Measurements from ENCODE around the gene GAB2. TPM values are rescaled to one million over a fixed set of nuclear protein-coding genes. Genes with fewer than 3 reads are reported as not detected.
"Not testable (repeated sequence)": the region's sequence is repeated elsewhere in the genome, so short reads cannot be mapped to it uniquely, and the experiment has no call there.

Gene GAB2
- total RNA-seq, 2 experiments from 2014 or later, result 15.9 to 16.6 TPM

DNA sequence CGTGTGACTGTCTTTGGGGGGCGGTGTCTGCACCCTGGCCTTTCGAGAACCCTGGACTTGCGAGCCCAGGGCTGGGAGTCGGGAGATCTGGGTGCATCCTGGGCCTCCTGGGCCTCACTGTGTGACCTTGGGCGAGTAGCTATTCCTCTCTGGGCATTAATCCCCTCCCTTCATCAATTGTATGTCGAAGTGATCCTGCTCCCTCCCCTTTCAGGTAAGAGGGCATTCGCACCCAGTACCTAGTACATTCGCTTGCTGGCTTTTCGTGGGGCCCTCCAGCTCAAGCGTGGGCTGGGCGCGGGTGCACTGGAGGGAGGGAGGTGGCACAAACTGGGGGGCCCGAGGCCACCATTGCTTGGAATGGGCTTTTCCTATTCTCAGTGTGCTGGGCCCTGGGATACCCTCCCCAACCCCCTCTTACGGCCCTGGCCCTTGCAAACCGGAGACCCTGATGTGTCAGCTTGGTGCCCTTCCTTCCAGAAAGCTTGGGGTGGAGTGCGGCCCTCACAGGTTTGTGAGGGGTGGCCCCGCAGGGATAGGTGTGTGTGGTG lies 228.4 kb downstream of the GAB2 start:
- Mint-ChIP-seq H3K9me3 (no peaks in the 10 kb centered on the region), H3K36me3 (ENCODE audit: low read depth) (peaks cover 20% of the 10 kb centered on the region), H3K27me3 (no peaks in the 10 kb centered on the region), H3K27ac (peak overlapping the region; percentile 89), H3K4me1 (peaks cover 63% of the 10 kb centered on the region), H3K4me3 (peak overlapping the region; percentile 90)
- no peak for DNase-seq
- CTCF ChIA-PET, result interaction anchor here (0.8 to 2.5 kb wide), 6 partner anchors 9 to 64 kb away, joined by 3 to 12 read pairs (median 4); no protein-coding TSS in a partner anchor
- POLR2A ChIA-PET, result interaction anchor here (0.7 kb wide), 1 partner anchor 48 kb away, joined by 3 read pairs; no protein-coding TSS in a partner anchor

DNA sequence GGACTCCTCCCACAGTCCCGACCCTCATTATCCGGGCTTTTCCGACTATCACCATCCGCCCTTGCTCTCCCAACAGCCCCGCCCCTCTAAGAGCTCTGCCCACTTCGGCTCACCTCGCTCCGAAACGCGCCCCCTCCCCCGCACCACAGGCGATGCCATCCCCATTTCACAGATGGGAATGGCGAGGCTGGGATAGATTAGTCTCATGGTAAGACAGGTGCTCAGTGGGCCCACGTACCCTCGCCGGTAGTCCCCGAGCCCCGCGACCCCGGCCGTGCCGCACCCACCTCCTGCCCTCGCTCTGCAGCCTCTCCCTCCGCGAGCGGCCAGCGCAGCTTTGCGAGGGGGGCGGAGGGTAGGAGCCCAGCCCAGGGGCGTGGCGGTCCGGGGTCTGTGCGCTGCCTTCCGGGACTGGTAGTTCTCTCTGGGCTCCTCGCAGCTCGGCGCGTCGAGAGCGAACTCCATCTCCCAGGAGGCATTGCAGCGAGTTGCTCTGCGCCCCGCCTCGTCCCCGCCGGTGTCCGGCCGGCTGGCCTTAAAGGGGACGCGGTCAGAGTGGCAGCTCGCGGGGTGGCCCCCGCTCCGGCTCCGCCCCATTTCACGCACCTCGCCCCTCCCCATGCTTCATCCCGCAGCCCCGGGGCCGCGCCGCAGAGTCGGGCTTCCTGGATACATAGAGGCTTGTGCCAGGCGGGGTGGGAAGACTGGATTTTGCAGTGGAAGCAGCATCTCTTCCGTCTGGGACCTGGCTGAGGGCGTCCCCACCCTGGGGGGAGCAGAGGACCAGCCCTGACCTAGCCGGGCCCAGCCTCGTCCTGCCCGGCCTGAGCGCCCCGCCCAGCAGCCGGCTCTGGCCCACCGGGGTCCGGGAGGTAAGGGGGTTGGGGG lies 229.1 kb downstream of the GAB2 start, which contains the start of the genes KCTD21 and USP35:
Gene KCTD21 (minus strand): TSS at position 341 of the 888 bp plus-strand sequence. CDS start 14,072 bp downstream, outside the sequence.
Gene USP35 (plus strand): TSS at position 634 of the 888 bp plus-strand sequence. CDS start 7,327 bp downstream, outside the sequence.
- Mint-ChIP-seq H3K4me1 (peaks cover 56% of the 10 kb centered on the region), H3K9me3 (no peaks in the 10 kb centered on the region), H3K27ac (peak within 1 kb of the TSS; percentile 89), H3K27me3 (no peaks in the 10 kb centered on the region), H3K36me3 (ENCODE audit: low read depth) (peaks cover 19% of the 10 kb centered on the region), H3K4me3 (peak within 1 kb of the TSS; percentile 90)
- POLR2A ChIA-PET, result interaction anchor here (0.7 to 1.6 kb wide), 2 partner anchors 48 to 49 kb away, joined by 3 to 4 read pairs; partner anchors contain the start of gene ALG8
- peak; percentile 94 for DNase-seq
- CTCF ChIA-PET, result interaction anchor here (0.6 to 2.5 kb wide), 12 partner anchors 10 to 376 kb away, joined by 3 to 12 read pairs (median 4); no protein-coding TSS in a partner anchor

DNA sequence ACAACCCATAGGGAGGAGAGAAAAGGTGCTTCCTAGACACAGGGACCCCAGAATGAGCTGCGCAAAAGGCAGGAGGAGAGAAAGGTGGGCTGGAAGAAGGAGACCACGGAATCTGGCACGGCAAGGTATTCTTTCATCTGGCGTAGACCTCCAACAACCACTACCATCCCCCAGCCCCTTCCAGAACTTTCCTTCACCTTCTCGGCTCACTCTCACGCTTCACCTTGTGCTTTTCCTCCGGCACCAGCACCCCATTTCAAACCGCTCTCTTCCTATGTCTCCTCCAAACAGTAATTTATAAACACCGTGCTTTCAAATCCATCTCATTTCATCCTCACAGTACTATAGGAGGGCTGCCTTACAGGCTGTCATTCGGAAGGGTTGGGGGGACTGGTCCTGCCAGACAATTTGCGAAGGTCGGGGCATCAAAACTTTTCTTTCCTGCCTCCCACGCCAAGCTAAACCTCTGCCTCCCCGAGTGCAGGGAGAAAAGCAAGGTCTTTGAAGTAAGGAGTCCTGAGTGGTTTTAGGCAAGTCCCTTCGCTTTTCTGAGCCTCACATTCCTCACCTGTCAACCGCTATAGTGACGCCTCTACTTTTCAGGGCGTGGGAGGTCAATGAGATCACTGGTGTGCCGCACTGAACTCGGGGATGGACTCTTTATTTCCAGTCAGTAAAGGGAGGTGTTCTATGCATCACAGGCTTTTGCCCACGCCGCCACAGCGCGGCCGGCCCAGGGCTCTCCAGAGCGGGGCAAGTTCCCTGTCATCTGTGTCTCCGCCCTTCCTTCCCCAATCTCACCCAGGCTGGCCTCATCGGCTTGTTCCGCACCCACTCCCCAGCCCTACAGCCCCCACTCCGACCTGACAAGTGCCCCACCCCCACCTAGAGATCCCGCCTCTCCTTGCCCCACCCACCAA lies 230.0 kb downstream of the GAB2 start:
- ChIA-PET CTCF (interaction anchor here (0.6 to 2.5 kb wide), 12 partner anchors 9 to 377 kb away, joined by 3 to 12 read pairs (median 4); no protein-coding TSS in a partner anchor), POLR2A (interaction anchor here (1.6 kb wide), 1 partner anchor 48 kb away, joined by 4 read pairs; the partner anchor contains the start of gene ALG8)
- peak overlapping the region; percentile 89 for H3K27ac Mint-ChIP-seq
- H3K9me3 Mint-ChIP-seq, result no peaks in the 10 kb centered on the region
- H3K36me3 Mint-ChIP-seq (ENCODE audit: low read depth), result peaks cover 21% of the 10 kb centered on the region
- no peaks in the 10 kb centered on the region for H3K27me3 Mint-ChIP-seq
- H3K4me1 Mint-ChIP-seq, result peaks cover 52% of the 10 kb centered on the region
- no peak for DNase-seq
- H3K4me3 Mint-ChIP-seq, result peak overlapping the region; percentile 90

DNA sequence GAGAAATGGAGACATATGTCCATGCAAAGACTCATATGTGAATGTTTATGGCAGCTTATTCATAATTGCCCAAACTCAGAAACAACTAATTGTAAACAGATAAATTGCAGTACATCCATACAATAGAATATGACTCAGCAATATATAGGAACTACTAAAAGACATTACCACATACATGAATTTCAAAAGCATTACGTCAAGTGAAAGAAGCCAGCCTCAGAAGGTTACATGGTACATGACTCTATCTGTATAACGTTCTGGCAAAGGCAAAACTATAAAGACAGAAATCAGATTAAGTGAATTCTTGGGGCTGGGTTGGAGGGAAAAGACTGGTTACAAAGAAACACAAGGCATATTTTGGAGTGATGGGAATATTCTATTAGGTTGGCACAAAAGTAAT lies 236.4 kb downstream of the GAB2 start:
- peaks cover 6% of the 10 kb centered on the region for H3K4me1 Mint-ChIP-seq
- CTCF ChIA-PET, result no interaction called here
- DNase-seq, result no peak
- H3K27ac Mint-ChIP-seq, result no peak overlapping the region
- no peak overlapping the region for H3K4me3 Mint-ChIP-seq
- H3K27me3 Mint-ChIP-seq, result no peaks in the 10 kb centered on the region
- POLR2A ChIA-PET, result no interaction called here
- H3K9me3 Mint-ChIP-seq, result peaks cover 9% of the 10 kb centered on the region
- peaks cover 28% of the 10 kb centered on the region for H3K36me3 Mint-ChIP-seq (ENCODE audit: low read depth)

DNA sequence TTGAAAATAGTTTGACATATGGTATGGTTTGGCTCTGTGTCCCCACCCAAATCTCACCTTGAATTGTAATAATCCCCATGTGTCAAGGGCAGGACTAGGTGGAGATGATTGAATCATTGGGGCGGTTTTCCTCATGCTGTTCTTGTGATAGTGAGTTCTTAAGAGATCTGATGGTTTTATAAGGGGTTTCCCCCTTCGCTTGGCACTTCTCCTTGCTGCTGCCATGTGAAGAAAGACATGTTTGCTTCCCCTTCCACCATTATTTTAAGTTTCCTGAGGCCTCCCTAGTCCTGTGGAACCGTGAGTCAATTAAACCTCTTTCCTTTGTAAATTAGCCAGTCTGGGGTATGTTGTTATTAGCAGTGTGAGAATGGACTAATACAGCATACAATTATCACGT lies 236.9 kb downstream of the GAB2 start:
- ChIA-PET CTCF (no interaction called here), POLR2A (no interaction called here)
- Mint-ChIP-seq H3K9me3 (peaks cover 10% of the 10 kb centered on the region), H3K36me3 (ENCODE audit: low read depth) (peaks cover 29% of the 10 kb centered on the region), H3K27ac (no peak overlapping the region), H3K27me3 (no peaks in the 10 kb centered on the region), H3K4me3 (no peak overlapping the region), H3K4me1 (peaks cover 3% of the 10 kb centered on the region)
- no peak for DNase-seq

DNA sequence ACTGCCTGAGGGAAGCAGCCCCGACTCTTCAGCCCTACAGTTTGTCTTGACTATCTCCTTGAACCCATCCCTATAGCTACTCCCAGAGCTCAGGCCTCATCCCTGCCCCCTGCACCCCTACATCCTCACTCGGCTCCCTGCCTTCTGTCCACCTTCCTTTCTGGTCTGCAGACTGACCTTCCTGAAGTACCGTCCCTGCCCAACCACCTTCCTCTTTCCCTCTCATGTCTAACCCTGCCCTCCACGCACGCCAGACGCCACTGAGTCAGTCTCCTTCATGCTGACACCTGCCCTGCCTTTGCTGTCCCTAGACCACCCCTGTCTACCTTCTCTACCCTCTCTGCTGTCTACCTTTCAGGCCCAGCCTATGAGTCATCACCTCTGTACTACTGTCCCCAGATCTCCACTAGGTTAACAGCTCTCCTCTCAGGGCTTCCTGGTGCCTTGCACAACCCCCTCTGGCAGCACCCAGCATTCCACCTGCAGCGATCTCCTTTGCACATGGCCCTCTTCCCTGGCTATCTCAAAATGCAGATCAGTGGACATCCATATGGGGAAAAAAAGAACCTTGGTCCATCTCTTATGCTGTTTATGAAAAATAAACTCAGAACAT lies 238.1 kb downstream of the GAB2 start:
- no peak overlapping the region for H3K27ac Mint-ChIP-seq
- H3K36me3 Mint-ChIP-seq (ENCODE audit: low read depth), result peaks cover 28% of the 10 kb centered on the region
- no peaks in the 10 kb centered on the region for H3K27me3 Mint-ChIP-seq
- ChIA-PET POLR2A (no interaction called here), CTCF (no interaction called here)
- H3K9me3 Mint-ChIP-seq, result peaks cover 10% of the 10 kb centered on the region
- no peak for DNase-seq
- H3K4me3 Mint-ChIP-seq, result no peak overlapping the region
- H3K4me1 Mint-ChIP-seq, result peaks cover 2% of the 10 kb centered on the region

DNA sequence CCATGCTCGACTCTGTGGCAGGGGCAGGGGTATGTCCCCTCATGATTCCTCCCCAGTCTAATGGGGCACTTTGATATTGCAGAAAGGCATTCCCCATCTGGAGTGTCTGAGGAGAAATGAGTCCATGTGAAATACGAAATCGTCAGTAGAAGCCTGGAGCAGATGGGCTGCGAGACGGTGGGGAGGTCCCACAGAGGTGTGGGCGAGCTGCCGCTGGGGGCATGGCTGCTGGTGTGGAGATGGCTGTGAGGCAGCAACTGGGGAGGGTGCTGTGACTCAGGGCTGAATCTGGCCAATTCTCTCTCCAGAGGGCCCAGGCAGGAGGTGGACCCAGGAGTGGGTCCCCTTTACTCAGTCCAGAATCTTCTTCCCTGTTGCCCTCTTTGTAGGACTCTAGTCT lies 240.4 kb downstream of the GAB2 start:
- POLR2A ChIA-PET, result no interaction called here
- no peak for DNase-seq
- CTCF ChIA-PET, result interaction anchor here (0.5 to 1.4 kb wide), 2 partner anchors 10 to 429 kb away, joined by 3 to 4 read pairs; no protein-coding TSS in a partner anchor

DNA sequence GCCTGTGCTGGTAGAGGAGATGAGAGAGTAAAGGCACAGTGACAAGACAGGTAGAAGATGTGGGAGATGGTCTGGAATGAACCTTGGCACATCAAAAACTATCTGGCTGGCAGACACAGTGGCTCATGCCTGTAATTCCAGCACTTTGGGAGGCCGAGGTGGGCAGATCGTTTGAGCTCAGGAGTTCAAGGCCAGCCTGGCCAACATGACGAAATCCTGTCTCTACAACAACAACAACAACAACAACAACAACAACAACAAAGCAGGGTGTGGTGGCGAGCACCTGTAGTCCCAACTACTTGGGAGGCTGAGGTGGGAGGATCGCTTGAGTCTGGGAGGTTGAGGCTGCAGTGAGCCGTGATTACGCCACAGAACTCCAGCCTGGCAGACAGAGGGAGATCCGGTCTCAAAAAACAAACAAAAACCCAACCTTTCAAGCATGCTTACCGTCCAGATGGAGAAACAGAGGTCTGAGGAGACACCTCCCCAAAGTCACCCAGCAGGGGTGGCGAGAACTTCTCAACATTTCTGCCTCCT lies 240.9 kb downstream of the GAB2 start:
- peaks cover 26% of the 10 kb centered on the region for H3K36me3 Mint-ChIP-seq (ENCODE audit: low read depth)
- no peaks in the 10 kb centered on the region for H3K27me3 Mint-ChIP-seq
- CTCF ChIA-PET, result interaction anchor here (0.5 to 1.4 kb wide), 2 partner anchors 10 to 429 kb away, joined by 3 to 4 read pairs; no protein-coding TSS in a partner anchor
- no peak overlapping the region for H3K4me3 Mint-ChIP-seq
- H3K27ac Mint-ChIP-seq, result no peak overlapping the region
- no peak for DNase-seq
- POLR2A ChIA-PET, result no interaction called here
- H3K4me1 Mint-ChIP-seq, result no peaks in the 10 kb centered on the region
- H3K9me3 Mint-ChIP-seq, result peaks cover 10% of the 10 kb centered on the region

More for the DNA sequence above, 240.4 kb downstream of the GAB2 start:
- Mint-ChIP-seq H3K4me1 (no peaks in the 10 kb centered on the region), H3K9me3 (peaks cover 10% of the 10 kb centered on the region), H3K27me3 (no peaks in the 10 kb centered on the region), H3K36me3 (ENCODE audit: low read depth) (peaks cover 26% of the 10 kb centered on the region), H3K4me3 (no peak overlapping the region), H3K27ac (no peak overlapping the region)

DNA sequence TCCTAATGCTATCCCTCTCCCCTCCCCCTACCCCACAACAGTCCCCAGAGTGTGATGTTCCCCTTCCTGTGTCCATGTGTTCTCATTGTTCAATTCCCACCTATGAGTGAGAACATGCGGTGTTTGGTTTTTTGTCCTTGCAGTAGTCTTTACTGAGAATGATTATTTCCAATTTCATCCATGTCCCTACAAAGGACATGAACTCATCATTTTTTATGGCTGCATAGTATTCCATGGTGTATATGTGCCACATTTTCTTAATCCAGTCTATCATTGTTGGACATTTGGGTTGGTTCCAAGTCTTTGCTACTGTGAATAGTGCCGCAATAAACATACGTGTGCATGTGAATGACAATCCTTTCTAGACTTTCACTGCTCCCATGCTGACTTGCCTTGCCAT lies 241.8 kb downstream of the GAB2 start:
- H3K4me3 Mint-ChIP-seq, DNase-seq, H3K27ac Mint-ChIP-seq, H3K9me3 Mint-ChIP-seq, H3K27me3 Mint-ChIP-seq, CTCF ChIA-PET, POLR2A ChIA-PET, H3K4me1 Mint-ChIP-seq: not testable (repeated sequence)
- peaks cover 19% of the 10 kb centered on the region for H3K36me3 Mint-ChIP-seq (ENCODE audit: low read depth)

DNA sequence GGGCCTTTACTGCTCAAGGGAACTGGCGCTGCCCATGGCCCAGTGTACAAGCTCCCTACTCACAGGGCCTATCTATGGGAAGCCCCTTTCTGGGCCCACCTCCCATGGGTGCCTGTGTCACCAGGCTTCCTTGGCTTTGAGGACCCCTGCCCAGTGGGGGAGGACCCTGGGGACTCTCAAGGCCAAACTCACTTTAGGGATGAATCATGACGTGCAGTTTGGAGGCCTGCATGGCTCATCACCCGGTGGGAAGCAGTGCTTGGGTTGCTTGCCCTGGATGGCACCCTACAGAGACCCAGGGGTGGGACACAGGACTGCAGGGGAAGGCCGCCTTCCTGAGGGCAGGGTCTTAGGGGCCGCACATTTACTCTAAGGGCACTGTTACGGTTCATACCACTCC lies 245.7 kb downstream of the GAB2 start:
- CTCF ChIA-PET, result interaction anchor here (0.6 to 1.6 kb wide), 2 partner anchors 12 to 16 kb away, joined by 3 to 8 read pairs; partner anchors contain the start of gene KCTD21
- no peaks in the 10 kb centered on the region for H3K27me3 Mint-ChIP-seq
- POLR2A ChIA-PET, result no interaction called here
- no peak overlapping the region for H3K4me3 Mint-ChIP-seq
- H3K27ac Mint-ChIP-seq, result no peak overlapping the region
- peaks cover 15% of the 10 kb centered on the region for H3K36me3 Mint-ChIP-seq (ENCODE audit: low read depth)
- H3K4me1 Mint-ChIP-seq, result no peaks in the 10 kb centered on the region
- H3K9me3 Mint-ChIP-seq, result peaks cover 3% of the 10 kb centered on the region
- DNase-seq, result no peak

DNA sequence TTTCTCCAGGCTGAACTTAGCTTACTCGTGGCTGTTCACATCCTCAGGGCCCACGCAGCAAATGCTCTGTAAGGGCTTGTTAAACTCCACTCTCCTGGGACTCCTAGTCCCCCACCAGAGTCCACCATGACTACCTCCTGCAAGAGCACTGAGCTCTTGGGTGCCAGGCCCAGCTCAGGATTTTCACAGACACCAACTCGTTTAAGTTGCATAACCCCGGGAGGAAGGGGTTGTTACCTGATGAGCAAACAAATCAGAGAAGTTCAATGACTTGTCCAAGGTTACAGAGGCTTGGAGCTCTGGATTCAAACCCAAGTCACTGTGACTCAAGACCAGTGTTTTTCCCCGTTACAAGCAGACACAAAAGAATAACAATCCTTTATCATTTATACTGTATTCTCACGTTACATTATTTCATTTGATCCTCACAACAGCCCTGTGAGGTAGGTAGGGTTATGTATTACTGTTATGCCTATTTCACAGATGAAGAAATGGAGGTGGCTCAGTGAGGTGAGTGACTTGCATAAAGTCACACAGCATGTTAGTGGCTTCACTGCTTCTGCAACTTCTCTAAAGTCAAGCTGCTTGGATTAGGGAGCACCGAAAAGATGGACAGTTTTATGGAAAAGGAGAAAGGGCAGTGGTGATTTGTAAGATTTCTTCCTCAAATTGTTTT lies 246.6 kb downstream of the GAB2 start:
- CTCF ChIA-PET, result interaction anchor here (0.7 to 1.6 kb wide), 3 partner anchors 12 to 245 kb away, joined by 3 to 8 read pairs (median 4); no protein-coding TSS in a partner anchor
- peaks cover 7% of the 10 kb centered on the region for H3K36me3 Mint-ChIP-seq (ENCODE audit: low read depth)

More for the DNA sequence above, 246.6 kb downstream of the GAB2 start:
- H3K27ac Mint-ChIP-seq, result no peak overlapping the region
- POLR2A ChIA-PET, result no interaction called here
- H3K4me1 Mint-ChIP-seq, result no peaks in the 10 kb centered on the region
- H3K27me3 Mint-ChIP-seq, result no peaks in the 10 kb centered on the region
- no peak for DNase-seq
- H3K4me3 Mint-ChIP-seq, result no peak overlapping the region
- H3K9me3 Mint-ChIP-seq, result no peaks in the 10 kb centered on the region

All from activated CD4-positive, alpha-beta T cell treated with anti-CD3 and anti-CD28 coated beads, Interleukin-2, amount 10 ng/mL, durations not matched to agents 7 days and 5 days (primary cell).